Tibial nerve (tissue), 4 donors: Measurements from ENCODE around the gene ST3GAL3.

Experiments used
- CTCF ChIP-seq, 5 experiments: fragments of 200-600 bp in 3 of 5; fragments of 450-650 bp in 2 of 5; sonication (generic) in 3 of 5; IDR thresholded peaks; one replicate each; pipeline ENCODE4 v1.5.1; 2016 to 2019; ENCODE audit warnings: antibody characterized with exemption in 5 of 5, mild to moderate bottlenecking in 3 of 5, moderate library complexity in 2 of 5
- EP300 ChIP-seq, 2 donors: sonication (generic); formaldehyde crosslinking; IDR thresholded peaks; one replicate each; pipeline ENCODE4 v1.6.1; 2017; ENCODE audit warnings: antibody characterized with exemption in 2 of 2, mild to moderate bottlenecking in 1 of 2
- POLR2A ChIP-seq, 2 donors: fragments of 450-650 bp; IDR thresholded peaks; one replicate each; pipeline ENCODE4 v1.6.1; 2017; ENCODE audit warnings: antibody characterized with exemption in 2 of 2, mild to moderate bottlenecking in 2 of 2, moderate library complexity in 2 of 2

GRCh38 chr1:43958351-43959255 is 251.3 kb downstream of the ST3GAL3 start:
- TF ChIP-seq CTCF (IDR thresholded peaks at IDR 0.05) = no peak
- TF ChIP-seq POLR2A (IDR thresholded peaks at IDR 0.05) = no peak
- no peak for TF ChIP-seq EP300 (IDR thresholded peaks at IDR 0.05)
